CD4-positive, alpha-beta T cell (primary cell): ENCODE data around the gene MPC2. TPM values are rescaled to one million over a fixed set of nuclear protein-coding genes. Genes with fewer than 3 reads are reported as not detected.
A peak's percentile ranks its signal among the peaks of the same experiment; 100 is the strongest.

Experiments
- ATAC-seq: fragments of 200-7000 bp; cut with Tn5 transposase; one replicate; pipeline ENCODE4 v1.10.0; 2022; ENCODE audit warnings: mild to moderate bottlenecking; ENCODE audit not compliant: poor library complexity
- CTCF ChIA-PET: fragments of 350-600 bp; sonication (Branson Sonifier 250); formaldehyde crosslinking; loops from one replicate; lab custom pipeline; 2021; ENCODE audit warnings: antibody characterized with exemption, inconsistent platforms; lab: Charles Lee
- POLR2A ChIA-PET: fragments of 350-600 bp; sonication (Branson Sonifier 250); formaldehyde crosslinking; loops from one replicate; lab custom pipeline; 2021; ENCODE audit warnings: antibody characterized with exemption, inconsistent platforms; lab: Charles Lee
- DNase-seq, 14 experiments: peaks; one replicate each; pipeline ENCODE4 v3.0.0-alpha.2; 2013 to 2020; ENCODE audit warnings: mixed read lengths in 2 of 14
- H3K27ac ChIP-seq, 2 donors: one replicate each; pipeline versions ENCODE4 v1.5.1 to v1.7.0; 2013; ENCODE audit warnings: low read length in 2 of 2, low read depth in 1 of 2, mild to moderate bottlenecking in 1 of 2
- H3K27me3 ChIP-seq, 2 experiments: 1 replicate in 1 of 2; 2 replicates in 1 of 2; pipeline versions ENCODE4 v1.6.1 to v1.7.0; 2013; ENCODE audit warnings: low read length in 2 of 2, control low read depth in 1 of 2, mild to moderate bottlenecking in 1 of 2, moderate library complexity in 1 of 2; ENCODE audit not compliant: insufficient read depth in 2 of 2, control insufficient read depth in 1 of 2
- H3K36me3 ChIP-seq: one replicate; pipeline ENCODE4 v1.6.1; 2013; ENCODE audit warnings: low read length, control low read depth; ENCODE audit not compliant: insufficient read depth
- H3K4me1 ChIP-seq: one replicate; pipeline ENCODE4 v1.6.1; 2013; ENCODE audit warnings: low read length, control low read depth; ENCODE audit not compliant: insufficient read depth
- H3K4me3 ChIP-seq: one replicate; pipeline ENCODE4 v1.5.1; 2013; ENCODE audit warnings: mild to moderate bottlenecking, low read length, moderate library complexity
- H3K9me3 ChIP-seq, 2 experiments: 1 replicate in 1 of 2; 2 replicates in 1 of 2; pipeline versions ENCODE4 v1.6.1 to v1.7.0; 2013; ENCODE audit warnings: low read length in 2 of 2, mild to moderate bottlenecking in 2 of 2, control low read depth in 1 of 2, moderate library complexity in 1 of 2; ENCODE audit not compliant: control insufficient read depth in 1 of 2, insufficient read depth in 1 of 2
- H3K27ac Mint-ChIP-seq: one replicate; pipeline ENCODE4 v1.8.0; 2020; ENCODE audit warnings: mixed read lengths
- H3K27me3 Mint-ChIP-seq: one replicate; pipeline ENCODE4 v1.8.0; 2021; ENCODE audit warnings: mixed read lengths
- H3K36me3 Mint-ChIP-seq: one replicate; pipeline ENCODE4 v1.8.0; 2021; ENCODE audit warnings: low read depth, mixed read lengths
- H3K4me1 Mint-ChIP-seq: one replicate; pipeline ENCODE4 v1.8.0; 2021; ENCODE audit warnings: low read depth, mixed read lengths
- H3K4me3 Mint-ChIP-seq: one replicate; pipeline ENCODE4 v1.8.0; 2020; ENCODE audit warnings: mild to moderate bottlenecking, mixed read lengths
- H3K9me3 Mint-ChIP-seq: one replicate; pipeline ENCODE4 v1.8.0; 2020; ENCODE audit warnings: mixed read lengths
- CTCF ChIP-seq: fragments of 200-600 bp; IDR thresholded peaks from one replicate; pipeline ENCODE4 v1.8.0; 2022; ENCODE audit warnings: antibody characterized with exemption, mild to moderate bottlenecking
- intact Hi-C, 2 experiments: fragments of 100-400 bp; cut with DNase I in 1 of 2; cut with micrococcal nuclease in 1 of 2; formaldehyde crosslinking; loops; one replicate each; pipeline versions ENCODE4 v1.15.1 to v1.9.0; 2023 to 2025; cut with DNase I, micrococcal nuclease
- total RNA-seq, 174 experiments: library from RNA in 2 of 174; stranded (reverse) in 2 of 174; gene quantifications; one replicate each; pipeline ENCODE4 v1.2.3 and lab custom pipeline; 2021 to 2026

The MPC2 gene
- total RNA-seq, 2 experiments from 2014 or later, result 54.4 to 54.8 TPM

GRCh38 chr1:167935216-167936067 is 1.4 kb downstream of the MPC2 start:
- CTCF ChIA-PET, result interaction anchor here (1.1 to 1.8 kb wide), 2 partner anchors 147 to 715 kb away, joined by 3 to 5 read pairs; partner anchors contain the start of gene POU2F1
- intact Hi-C loops, result loop anchor here (1.0 to 10.0 kb wide), 12 partner anchors 129 to 1959 kb away; partner anchors contain the start of genes POU2F1 (in 2 of the 2), METTL18 (in 1 of the 2), SCYL3 (in 1 of the 2) and TADA1 (in 1 of the 2)
- POLR2A ChIA-PET, result interaction anchor here (0.7 to 2.4 kb wide), 39 partner anchors 8 to 1860 kb away, joined by 3 to 16 read pairs (median 4); partner anchors contain the start of genes ADCY10, BLZF1, CD247 and NME7
- peak in 9 of 14 experiments; percentile 2 to 66 (median 20) for DNase-seq
- peak; percentile 4 for ATAC-seq
- H3K4me3 ChIP-seq, result peak overlapping the region; percentile 95
- H3K36me3 Mint-ChIP-seq, result peaks cover 23% of the 10 kb centered on the region
- H3K27me3 Mint-ChIP-seq, result no peaks in the 10 kb centered on the region
- H3K9me3 ChIP-seq, result no peaks in the 10 kb centered on the region
- H3K4me3 Mint-ChIP-seq, result peak overlapping the region; percentile 94
- H3K27me3 ChIP-seq, result no peaks in the 10 kb centered on the region
- no peak for TF ChIP-seq CTCF
- no peaks in the 10 kb centered on the region for H3K36me3 ChIP-seq
- H3K27ac ChIP-seq, result peak overlapping the region; percentile 77 to 96
- H3K9me3 Mint-ChIP-seq, result no peaks in the 10 kb centered on the region
- peaks cover 5% of the 10 kb centered on the region for H3K4me1 ChIP-seq
- peaks cover 54% of the 10 kb centered on the region for H3K4me1 Mint-ChIP-seq
- peak overlapping the region; percentile 99 for H3K27ac Mint-ChIP-seq

GRCh38 chr1:167934426-167935215 is 2.3 kb downstream of the MPC2 start:
- H3K27ac ChIP-seq, result peak overlapping the region; percentile 77 to 96
- no peaks in the 10 kb centered on the region for H3K27me3 Mint-ChIP-seq
- DNase-seq (no peak), ATAC-seq (no peak)
- H3K27me3 ChIP-seq, result no peaks in the 10 kb centered on the region
- POLR2A ChIA-PET, result interaction anchor here (0.6 to 2.4 kb wide), 12 partner anchors 11 to 1058 kb away, joined by 3 to 16 read pairs (median 4); partner anchors contain the start of genes ADCY10, POU2F1, SFT2D2 and TADA1
- no peaks in the 10 kb centered on the region for H3K36me3 ChIP-seq
- H3K36me3 Mint-ChIP-seq, result peaks cover 23% of the 10 kb centered on the region
- H3K9me3 Mint-ChIP-seq, result no peaks in the 10 kb centered on the region
- TF ChIP-seq CTCF, result no peak
- intact Hi-C loops, result loop anchor here (5.0 to 10.0 kb wide), 9 partner anchors 130 to 1960 kb away; partner anchors contain the start of genes POU2F1 (in 2 of the 2), METTL18 (in 1 of the 2), SCYL3 (in 1 of the 2) and TADA1 (in 1 of the 2)
- peaks cover 5% of the 10 kb centered on the region for H3K4me1 ChIP-seq
- no peaks in the 10 kb centered on the region for H3K9me3 ChIP-seq
- H3K27ac Mint-ChIP-seq, result peak overlapping the region; percentile 99
- H3K4me3 Mint-ChIP-seq, result peak overlapping the region; percentile 94
- peak overlapping the region; percentile 95 for H3K4me3 ChIP-seq
- CTCF ChIA-PET, result no interaction called here
- H3K4me1 Mint-ChIP-seq, result peaks cover 58% of the 10 kb centered on the region

- H3K36me3 Mint-ChIP-seq, result peaks cover 23% of the 10 kb centered on the region
- no peaks in the 10 kb centered on the region for H3K36me3 ChIP-seq
- H3K4me1 ChIP-seq, result peaks cover 5% of the 10 kb centered on the region
- POLR2A ChIA-PET, result interaction anchor here (0.6 to 2.2 kb wide), 3 partner anchors 72 to 416 kb away, joined by 3 to 7 read pairs (median 3); no protein-coding TSS in a partner anchor
- no peaks in the 10 kb centered on the region for H3K27me3 ChIP-seq
- no peak for ATAC-seq
- no peaks in the 10 kb centered on the region for H3K27me3 Mint-ChIP-seq
- H3K9me3 Mint-ChIP-seq, result no peaks in the 10 kb centered on the region
- intact Hi-C loops, result loop anchor here (10.0 kb wide), 4 partner anchors 131 to 1961 kb away; partner anchors contain the start of genes METTL18 (in 1 of the 2), POU2F1 (in 1 of the 2) and SCYL3 (in 1 of the 2)
- peak overlapping the region; percentile 9 for H3K4me3 Mint-ChIP-seq
- H3K4me3 ChIP-seq, result no peak overlapping the region
- no peaks in the 10 kb centered on the region for H3K9me3 ChIP-seq
- H3K27ac Mint-ChIP-seq, result no peak overlapping the region
- H3K4me1 Mint-ChIP-seq, result peaks cover 59% of the 10 kb centered on the region
- TF ChIP-seq CTCF, result no peak
- H3K27ac ChIP-seq, result no peak overlapping the region
- no peak for DNase-seq
- CTCF ChIA-PET, result no interaction called here
Measured at GRCh38 chr1:167933788-167934187, 3.1 kb downstream of the MPC2 start.
